Measurements from ENCODE around the gene NTSR1. TPM values are rescaled to one million over a fixed set of nuclear protein-coding genes. Genes with fewer than 3 reads are reported as not detected.

NTSR1 gene
- total and polyA plus RNA-seq, 2 of the 13 experiments (the other 11 are each of a cell fraction or from before 2014, with no cell fraction given) = 0.09 to 0.12 TPM

- TF ChIP-seq, protein P1, sequence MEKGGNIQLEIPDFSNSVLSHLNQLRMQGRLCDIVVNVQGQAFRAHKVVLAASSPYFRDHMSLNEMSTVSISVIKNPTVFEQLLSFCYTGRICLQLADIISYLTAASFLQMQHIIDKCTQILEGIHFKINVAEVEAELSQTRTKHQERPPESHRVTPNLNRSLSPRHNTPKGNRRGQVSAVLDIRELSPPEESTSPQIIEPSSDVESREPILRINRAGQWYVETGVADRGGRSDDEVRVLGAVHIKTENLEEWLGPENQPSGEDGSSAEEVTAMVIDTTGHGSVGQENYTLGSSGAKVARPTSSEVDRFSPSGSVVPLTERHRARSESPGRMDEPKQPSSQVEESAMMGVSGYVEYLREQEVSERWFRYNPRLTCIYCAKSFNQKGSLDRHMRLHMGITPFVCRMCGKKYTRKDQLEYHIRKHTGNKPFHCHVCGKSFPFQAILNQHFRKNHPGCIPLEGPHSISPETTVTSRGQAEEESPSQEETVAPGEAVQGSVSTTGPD (CRISPR knock-in tag; IDR thresholded peaks at IDR 0.05) = no peak
- TF ChIP-seq PRPF4 (IDR thresholded peaks at IDR 0.05; ENCODE audit: low read depth, low read length, poor library complexity, severe bottlenecking) = no peak
Measured at GRCh38 chr20:62782149-62782892, 73.7 kb downstream of the NTSR1 start (continued).

- Histone ChIP-seq H2AFZ (ENCODE audit: low read length) (no peak overlapping the region), H3K9me3 (ENCODE audit: low read length) (no peaks in the 10 kb centered on the region), H3K4me3 (replicated peaks in 1 of 3; ENCODE audit: insufficient read depth in 1 of 3, low read depth in 2 of 3, low read length in 3 of 3) (no peak overlapping the region), H3K4me1 (ENCODE audit: insufficient read depth, low read length) (peaks cover 32% of the 10 kb centered on the region), H3K27me3 (ENCODE audit: control insufficient read depth in 1 of 2, insufficient read depth in 2 of 2, low read length in 2 of 2) (peaks cover 20 to 76% of the 10 kb centered on the region in 2 experiments), H3K9ac (ENCODE audit: insufficient read depth, low read depth, low read length) (no peak overlapping the region), H3K4me2 (ENCODE audit: low read depth, low read length) (no peak overlapping the region), H3K79me2 (ENCODE audit: insufficient read depth, low read length) (no peaks in the 10 kb centered on the region), H3K27ac (ENCODE audit: extremely low read length, insufficient read depth, low read length) (no peak overlapping the region), H4K20me1 (ENCODE audit: insufficient read depth, low read length) (no peaks in the 10 kb centered on the region), H3K36me3 (replicated peaks in 1 of 2; ENCODE audit: control insufficient read depth in 1 of 2, insufficient read depth in 2 of 2, low read length in 2 of 2) (no peaks in the 10 kb centered on the region)
- FAIRE-seq (no peak), DNase-seq (ENCODE audit: low spot score) (no peak), ATAC-seq (no peak)
- POLR2A ChIA-PET = interaction anchor here (1.9 kb wide), 1 partner anchor 11 kb away, joined by 9 read pairs; no protein-coding TSS in a partner anchor
- in situ Hi-C loops (cut with HindIII; ENCODE audit: extremely low pct_ligation_motif_present, low pct_unique_long_range_greater_than_20kb) (loop anchor here (25.0 kb wide), 1 partner anchor 271 kb away; no protein-coding TSS in a partner anchor), intact Hi-C loops (cut with micrococcal nuclease; ENCODE audit: unreplicated experiment) (no loop called here)
- BruUV-seq (replicated peaks) = no TSS peak
- CTCF ChIA-PET (ENCODE audit: low intra/inter-chr PET ratio, low total read pairs) = interaction anchor here (1.7 kb wide), 1 partner anchor 8 kb away, joined by 8 read pairs; no protein-coding TSS in a partner anchor
- no peak for TF ChIP-seq JARID2 (CRISPR knock-in tag; IDR thresholded peaks at IDR 0.05; ENCODE audit: insufficient replicate concordance)
- TF ChIP-seq, protein P2, sequence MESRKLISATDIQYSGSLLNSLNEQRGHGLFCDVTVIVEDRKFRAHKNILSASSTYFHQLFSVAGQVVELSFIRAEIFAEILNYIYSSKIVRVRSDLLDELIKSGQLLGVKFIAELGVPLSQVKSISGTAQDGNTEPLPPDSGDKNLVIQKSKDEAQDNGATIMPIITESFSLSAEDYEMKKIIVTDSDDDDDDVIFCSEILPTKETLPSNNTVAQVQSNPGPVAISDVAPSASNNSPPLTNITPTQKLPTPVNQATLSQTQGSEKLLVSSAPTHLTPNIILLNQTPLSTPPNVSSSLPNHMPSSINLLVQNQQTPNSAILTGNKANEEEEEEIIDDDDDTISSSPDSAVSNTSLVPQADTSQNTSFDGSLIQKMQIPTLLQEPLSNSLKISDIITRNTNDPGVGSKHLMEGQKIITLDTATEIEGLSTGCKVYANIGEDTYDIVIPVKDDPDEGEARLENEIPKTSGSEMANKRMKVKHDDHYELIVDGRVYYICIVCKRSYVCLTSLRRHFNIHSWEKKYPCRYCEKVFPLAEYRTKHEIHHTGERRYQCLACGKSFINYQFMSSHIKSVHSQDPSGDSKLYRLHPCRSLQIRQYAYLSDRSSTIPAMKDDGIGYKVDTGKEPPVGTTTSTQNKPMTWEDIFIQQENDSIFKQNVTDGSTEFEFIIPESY (CRISPR knock-in tag; IDR thresholded peaks at IDR 0.05) = 0 out of 2 replicates have a peak, but pooled peaks have one; percentile 1
- no peak for TF ChIP-seq HES4 (CRISPR knock-in tag; IDR thresholded peaks at IDR 0.05; ENCODE audit: borderline replicate concordance)
- no peak for TF ChIP-seq ZNF253 (CRISPR knock-in tag; IDR thresholded peaks at IDR 0.05; ENCODE audit: borderline replicate concordance)
- TF ChIP-seq TAF1 (CRISPR knock-in tag; IDR thresholded peaks at IDR 0.05) = 0 out of 2 replicates have a peak, but pooled peaks have one; percentile 10
- no peak for TF ChIP-seq POLR2AphosphoS2 (IDR thresholded peaks at IDR 0.05; ENCODE audit: low read depth, low read length)
- TF ChIP-seq SAFB2 (CRISPR knock-in tag; IDR thresholded peaks at IDR 0.05; ENCODE audit: borderline replicate concordance, low read depth) = 0 out of 2 replicates have a peak, but pooled peaks have one; percentile 32
- TF ChIP-seq SP4 (CRISPR knock-in tag; IDR thresholded peaks at IDR 0.05) = 0 out of 2 replicates have a peak, but pooled peaks have one; percentile 34
- WGBS (ENCODE audit: low lambda C conversion rate) = 39% methylated on average over 9 of the region's 9 CpGs
Measured at GRCh38 chr20:62782893-62783278, 74.2 kb downstream of the NTSR1 start.
